Psoas muscle (tissue), 8 donors: ENCODE measurements around the gene ACE. TPM values are rescaled to one million over a fixed set of nuclear protein-coding genes. Genes with fewer than 3 reads are reported as not detected.
"Not testable (repeated sequence)": the region's sequence is repeated elsewhere in the genome, so short reads cannot be mapped to it uniquely, and the experiment has no call there.

Source experiments
- ATAC-seq, 4 donors: fragments of 200-7000 bp; cut with Tn5 transposase; one replicate each; pipeline ENCODE4 v1.9.1; 2020; ENCODE audit warnings: moderate library complexity in 3 of 4, mild to moderate bottlenecking in 2 of 4
- DNase-seq, 2 donors: peaks; one replicate each; pipeline ENCODE4 v3.0.0-alpha.2; 2020
- H3K27ac ChIP-seq: fragments of 200-600 bp; one replicate; pipeline ENCODE4 v1.8.0; 2022
- H3K27me3 ChIP-seq, 3 donors: fragments of 200-600 bp in 1 of 3; one replicate each; pipeline versions ENCODE4 v1.6.1 to v1.8.0; 2013 to 2022; ENCODE audit warnings: low read length in 2 of 3, mild to moderate bottlenecking in 2 of 3, moderate library complexity in 1 of 3; ENCODE audit not compliant: insufficient read depth in 3 of 3
- H3K36me3 ChIP-seq, 2 donors: fragments of 200-600 bp in 1 of 2; one replicate each; pipeline versions ENCODE4 v1.6.1 to v1.8.0; 2013 to 2022; ENCODE audit warnings: low read depth in 1 of 2, mild to moderate bottlenecking in 1 of 2, moderate library complexity in 1 of 2; ENCODE audit not compliant: insufficient read depth in 1 of 2
- H3K4me1 ChIP-seq: fragments of 200-600 bp; one replicate; pipeline ENCODE4 v1.8.0; 2022
- H3K4me3 ChIP-seq: fragments of 200-600 bp; one replicate; pipeline ENCODE4 v1.8.0; 2022; ENCODE audit warnings: mild to moderate bottlenecking
- H3K9me3 ChIP-seq: fragments of 200-600 bp; one replicate; pipeline ENCODE4 v1.8.0; 2022
- CTCF ChIP-seq: fragments of 200-600 bp; IDR thresholded peaks from one replicate; pipeline ENCODE4 v1.8.0; 2022; ENCODE audit warnings: antibody characterized with exemption
- WGBS, 3 donors: extraction: QIAGEN DNeasy Blood & Tissue Kit; methylation state at CpG; one replicate each; pipeline versions ENCODE4 v1.1.6 to v1.1.7; 2013; 5-methylcytosine and 5-hydroxymethylcytosine counted together
- intact Hi-C, 2 donors: fragments of 100-400 bp; cut with DNase I; formaldehyde crosslinking; loops; one replicate each; pipeline versions ENCODE4 v1.11.0 to v1.14.2; 2022
- polyA plus RNA-seq, 3 donors: library from polyadenylated mRNA; stranded (reverse); fragments of 200-250 nt; gene quantifications; one replicate each; pipeline ENCODE4 v1.2.3, GENCODE V29; 2013
- total RNA-seq, 4 donors: library from RNA; stranded (reverse); fragmentation: NEBNext Ultra II Directional in 2 of 4; extraction: Animal tissue kit (Norgen Biotek cat#: 25700) in 2 of 4; gene quantifications; one replicate each; pipeline versions ENCODE4 v1.2.1 to v1.2.4, GENCODE V29; 2021 to 2023
- donor health status: healthy with polysubstance abuse.
- donor health status: DM: no; HTN: no; CAD: no; lungs with moderate emphysema.
- donor health status: Bipolar disorder and iron deficiency.
- donor health status: healthy.
- donor health status: DM: yes; HTN: yes; CAD: no.
- donor health status: DM: no; HTN: no; CAD: no.
- donor health status: DM: no; HTN: no; CAD: no.
- donor health status: DM: yes; HTN: yes; CAD: no.

The ACE gene
- total and polyA plus RNA-seq, 7 donors: 0.82 to 12.5 (median 2.0) TPM

- Histone ChIP-seq H3K4me1 (no peaks in the 10 kb centered on the region), H3K27me3 (peaks cover 0 to 5% (median 2%) of the 10 kb centered on the region in 3 donors), H3K4me3 (no peak overlapping the region), H3K27ac (no peak overlapping the region), H3K36me3 (no peaks in the 10 kb centered on the region), H3K9me3 (no peaks in the 10 kb centered on the region)
- no peak for TF ChIP-seq CTCF
- WGBS, 3 donors: 52 to 64% (median 57%) methylated on average over 9 of the region's 9 CpGs
- ATAC-seq: no peak
- DNase-seq: no peak
- intact Hi-C loops: no loop called here
Observed at GRCh38 chr17:63460018-63460417, 16.8 kb upstream of the ACE start.

GRCh38 chr17:63463771-63464170 lies 13.1 kb upstream of the ACE start:
- H3K4me3 ChIP-seq: no peak overlapping the region
- peaks cover 0 to 4% (median 2%) of the 10 kb centered on the region in 3 donors for H3K27me3 ChIP-seq
- TF ChIP-seq CTCF: no peak
- ATAC-seq (no peak), DNase-seq (no peak)
- intact Hi-C loops: no loop called here
- no peak overlapping the region for H3K27ac ChIP-seq
- no peaks in the 10 kb centered on the region for H3K9me3 ChIP-seq
- WGBS, 3 donors: 20 to 26% (median 25%) methylated on average over 3 of the region's 3 CpGs
- no peaks in the 10 kb centered on the region for H3K4me1 ChIP-seq
- no peaks in the 10 kb centered on the region for H3K36me3 ChIP-seq

- Histone ChIP-seq H3K4me3 (no peak overlapping the region), H3K27ac (no peak overlapping the region), H3K9me3 (no peaks in the 10 kb centered on the region), H3K27me3 (peaks cover 0 to 4% (median 2%) of the 10 kb centered on the region in 3 donors), H3K4me1 (no peaks in the 10 kb centered on the region), H3K36me3 (no peaks in the 10 kb centered on the region)
- 83 to 89% (median 87%) methylated on average over 4 of the region's 4 CpGs for WGBS, 3 donors
- DNase-seq (no peak), ATAC-seq (no peak)
- intact Hi-C loops: no loop called here
- no peak for TF ChIP-seq CTCF
Observed at GRCh38 chr17:63464691-63465236, 12.1 kb upstream of the ACE start.

- H3K27me3 ChIP-seq, H3K9me3 ChIP-seq, H3K4me3 ChIP-seq, ATAC-seq, H3K36me3 ChIP-seq, H3K4me1 ChIP-seq, DNase-seq, H3K27ac ChIP-seq, intact Hi-C loops: not testable (repeated sequence)
- 84 to 86% (median 85%) methylated on average over 6 of the region's 6 CpGs for WGBS, 3 donors
Observed at GRCh38 chr17:63468099-63468498, 8.8 kb upstream of the ACE start.

GRCh38 chr17:63474174-63474573 lies 2.7 kb upstream of the ACE start:
- WGBS, 3 donors: 20 to 26% (median 22%) methylated on average over 3 of the region's 3 CpGs
- Histone ChIP-seq H3K27ac (no peak overlapping the region), H3K4me1 (peaks cover 11% of the 10 kb centered on the region), H3K9me3 (no peaks in the 10 kb centered on the region), H3K36me3 (no peaks in the 10 kb centered on the region), H3K4me3 (no peak overlapping the region), H3K27me3 (peaks cover 0 to 41% (median 13%) of the 10 kb centered on the region in 3 donors)
- ATAC-seq (peak in 1 of 4 donors; percentile 24), DNase-seq (no peak)
- TF ChIP-seq CTCF: no peak
- intact Hi-C loops: no loop called here
